Activated CD4-positive, alpha-beta T cell treated with anti-CD3 and anti-CD28 coated beads, Interleukin-2, amount 50 U/mL, for 24 hours (primary cell): Measurements from ENCODE around the gene NOTUM.
"Not testable (repeated sequence)": the region's sequence is repeated elsewhere in the genome, so short reads cannot be mapped to it uniquely, and the experiment has no call there.

Source experiments
- DNase-seq, 2 donors: peaks; one replicate each; pipeline ENCODE4 v3.0.0-alpha.2; 2020; ENCODE audit warnings: low read depth in 1 of 2, low spot score in 1 of 2

NOTUM gene

GRCh38 chr17:81958633-81959342 is 2.2 kb downstream of the NOTUM start:
- no peak for DNase-seq

- DNase-seq = no peak
Measured at GRCh38 chr17:81957691-81958432, 3.1 kb downstream of the NOTUM start.

DNA sequence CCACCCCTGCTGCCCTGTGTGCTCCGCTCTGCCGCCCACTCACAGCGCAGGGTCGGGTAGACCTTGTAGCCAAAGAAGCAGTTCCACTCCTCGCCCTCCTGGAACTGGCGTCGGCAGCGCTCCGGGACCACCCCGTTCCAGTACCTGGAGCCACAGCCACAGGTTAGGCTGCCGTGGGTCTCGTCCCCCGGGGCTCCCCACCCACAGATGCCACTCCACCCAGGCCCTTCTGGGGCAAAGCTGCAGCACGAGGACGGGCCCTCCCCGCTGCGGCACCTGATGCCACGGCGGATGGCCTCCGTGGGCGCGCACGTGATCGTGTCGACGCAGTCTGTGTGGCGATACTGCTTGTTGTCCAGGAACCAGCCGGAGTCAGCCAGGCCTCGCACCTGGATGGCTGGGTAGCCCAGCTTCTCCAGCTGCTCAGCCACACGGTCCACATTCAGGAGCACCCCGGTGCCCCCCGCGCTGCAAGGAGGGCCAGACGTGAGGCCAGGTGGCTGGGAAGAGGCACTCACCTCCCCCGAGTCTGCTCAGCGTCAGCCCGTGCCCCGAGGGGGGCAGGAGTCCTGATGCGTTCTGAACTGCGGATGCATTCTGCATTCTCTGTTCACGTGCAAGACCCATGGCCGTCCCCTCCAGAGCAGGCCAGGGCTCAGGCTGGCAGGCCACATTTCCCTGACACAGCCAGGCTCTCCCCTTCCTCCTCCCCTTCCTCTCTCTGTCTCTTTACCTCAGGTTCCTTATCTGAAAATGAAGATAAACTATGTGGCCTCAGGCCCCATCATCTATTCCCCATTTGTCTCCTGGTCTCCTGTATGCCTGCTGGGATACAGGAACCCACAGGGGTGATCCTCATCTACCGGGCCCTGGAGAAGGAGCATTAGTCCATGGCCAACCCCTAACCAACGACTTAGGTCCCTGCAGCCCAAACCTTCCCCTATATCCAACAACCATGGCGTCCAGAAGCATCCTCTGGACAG is 4.1 kb downstream of the NOTUM start:
- DNase-seq = no peak

- DNase-seq = no peak
Measured at GRCh38 chr17:81955756-81956544, 5.0 kb downstream of the NOTUM start.

DNA sequence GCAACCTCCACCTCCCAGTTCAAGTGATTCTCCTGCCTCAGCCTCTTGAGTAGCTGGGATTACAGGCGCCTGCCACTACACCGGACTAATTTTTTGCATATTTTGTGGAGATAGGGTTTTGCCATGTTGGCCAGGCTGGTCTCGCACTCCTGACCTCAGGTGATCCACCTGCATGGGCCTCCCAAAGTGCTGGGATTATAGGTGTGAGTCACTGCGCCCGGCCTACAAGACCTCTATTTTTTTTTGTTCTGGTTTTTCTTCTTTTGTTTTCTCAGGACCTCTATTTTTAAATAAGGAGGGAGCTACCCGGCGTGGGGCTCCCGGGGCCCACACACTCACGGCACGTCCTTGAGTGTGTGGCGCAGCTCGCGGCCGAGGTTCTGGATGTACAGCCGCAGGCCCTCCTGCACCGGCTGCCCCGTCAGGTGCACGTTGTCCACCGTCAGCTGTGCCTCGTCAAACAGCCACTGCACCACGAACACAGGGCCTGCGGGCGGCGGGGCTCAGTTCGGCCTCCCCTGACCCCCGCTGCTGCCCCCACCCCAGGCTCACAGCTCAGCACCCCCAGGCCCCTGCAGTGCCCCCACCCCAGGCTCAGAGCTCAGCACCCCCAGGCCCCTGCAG is 5.8 kb downstream of the NOTUM start:
- no peak for DNase-seq

DNA sequence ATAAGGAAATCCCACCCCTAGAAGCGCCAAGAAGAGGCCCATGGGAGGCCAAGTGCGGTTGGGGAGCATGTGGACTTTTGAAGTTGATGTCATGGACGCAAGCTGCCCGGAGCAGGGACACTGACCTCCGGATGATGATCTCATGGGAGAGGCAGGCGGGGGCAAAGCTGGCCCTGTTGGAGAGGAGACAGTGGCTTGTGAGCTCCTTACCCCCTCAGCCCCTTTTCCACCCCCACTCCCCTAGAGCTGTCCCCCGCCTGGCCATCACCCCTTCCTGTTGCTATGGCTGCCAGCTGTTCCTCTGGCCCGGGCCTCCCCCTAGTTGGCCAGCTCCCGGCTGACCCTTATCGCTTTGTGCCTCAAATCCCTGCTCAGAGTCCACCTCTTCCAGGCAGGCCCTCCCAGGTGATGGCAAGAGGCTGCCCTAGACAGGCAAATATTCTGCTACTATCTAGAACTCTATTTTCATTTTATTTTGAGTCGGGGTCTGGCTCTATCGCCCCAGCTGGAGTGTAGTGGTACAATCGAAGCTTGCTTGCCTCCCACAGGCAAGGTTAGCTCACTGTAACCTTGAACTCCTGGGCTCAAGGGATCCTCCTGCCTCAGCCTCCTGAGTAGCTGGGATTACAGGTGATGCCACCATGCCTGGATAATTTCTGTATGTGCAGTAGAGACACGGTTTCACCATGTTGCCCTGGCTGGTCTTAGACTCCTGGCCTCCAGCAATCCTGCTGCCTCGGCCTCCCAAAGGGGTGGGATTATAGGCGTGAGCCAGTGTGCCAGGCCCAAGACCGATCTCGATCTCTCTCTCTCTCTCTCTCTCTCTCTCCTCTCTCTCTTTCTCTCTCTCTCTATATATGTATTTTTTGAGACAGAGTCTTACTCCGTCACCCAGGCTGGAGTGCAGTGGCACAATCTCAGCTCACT is 6.6 kb downstream of the NOTUM start:
- no peak for DNase-seq

DNA sequence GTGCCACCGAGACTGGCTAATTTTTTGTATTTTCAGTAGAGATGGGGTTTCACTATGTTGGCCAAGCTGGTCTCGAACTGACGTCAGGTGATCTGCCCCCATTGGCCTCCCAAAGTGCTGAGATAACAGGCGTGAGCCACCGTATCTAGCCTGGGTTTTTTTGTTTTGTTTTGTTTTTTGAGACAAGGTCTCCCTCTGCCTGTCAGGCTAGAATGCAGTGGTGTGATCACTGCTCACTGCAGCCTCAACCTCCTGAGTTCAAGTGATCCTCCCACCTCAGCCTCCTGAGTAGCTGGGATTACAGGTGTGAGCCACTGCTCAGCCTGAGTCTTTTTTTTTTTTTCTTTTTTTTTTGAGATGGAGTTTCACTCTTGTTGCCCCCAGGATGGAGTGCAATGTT is 7.5 kb downstream of the NOTUM start:
- DNase-seq = not testable (repeated sequence)

DNA sequence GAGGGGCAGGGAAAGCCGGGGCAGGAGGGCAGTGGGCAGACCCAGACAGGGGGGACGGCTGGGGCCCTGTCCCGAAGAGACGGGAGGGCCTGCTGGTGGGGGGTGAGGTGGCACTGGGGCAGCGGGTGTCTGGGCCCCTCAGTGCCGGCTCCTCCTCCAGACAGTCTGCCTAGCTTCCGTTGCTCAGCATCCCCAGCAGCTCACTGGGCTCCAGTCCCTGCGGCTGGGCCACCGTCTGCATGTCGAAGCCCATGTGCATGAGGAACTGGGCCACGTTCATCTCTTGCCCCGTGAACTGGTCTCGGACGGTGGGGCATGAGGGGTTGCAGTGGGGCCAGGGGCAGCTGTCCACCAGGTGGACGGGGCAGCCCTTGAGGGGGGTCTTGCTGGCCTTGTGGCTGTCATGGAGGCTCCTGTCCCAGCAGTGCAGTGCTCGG is 8.2 kb downstream of the NOTUM start:
- DNase-seq = no peak

GRCh38 chr17:81951785-81952684 is 9.0 kb downstream of the NOTUM start:
- DNase-seq = no peak

DNA sequence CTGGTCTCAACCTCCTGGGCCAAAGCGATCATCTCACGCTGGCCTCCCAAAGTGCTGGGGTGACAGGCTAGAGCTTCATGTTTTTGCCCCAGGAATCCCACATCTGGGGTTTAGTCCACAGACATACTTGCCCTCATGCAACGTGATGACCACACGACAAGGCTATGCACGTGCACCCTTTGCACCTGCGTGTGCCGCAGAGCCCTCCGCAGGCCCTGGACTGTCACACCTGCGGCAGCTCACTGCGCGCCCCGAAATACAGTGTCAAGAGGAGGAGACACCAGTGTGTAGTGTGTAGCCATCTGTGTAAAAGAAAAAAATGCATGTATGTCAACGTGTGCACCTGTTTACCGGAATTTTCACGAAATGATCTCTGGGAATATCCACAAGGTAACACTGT is 10.5 kb downstream of the NOTUM start:
- no peak for DNase-seq

DNA sequence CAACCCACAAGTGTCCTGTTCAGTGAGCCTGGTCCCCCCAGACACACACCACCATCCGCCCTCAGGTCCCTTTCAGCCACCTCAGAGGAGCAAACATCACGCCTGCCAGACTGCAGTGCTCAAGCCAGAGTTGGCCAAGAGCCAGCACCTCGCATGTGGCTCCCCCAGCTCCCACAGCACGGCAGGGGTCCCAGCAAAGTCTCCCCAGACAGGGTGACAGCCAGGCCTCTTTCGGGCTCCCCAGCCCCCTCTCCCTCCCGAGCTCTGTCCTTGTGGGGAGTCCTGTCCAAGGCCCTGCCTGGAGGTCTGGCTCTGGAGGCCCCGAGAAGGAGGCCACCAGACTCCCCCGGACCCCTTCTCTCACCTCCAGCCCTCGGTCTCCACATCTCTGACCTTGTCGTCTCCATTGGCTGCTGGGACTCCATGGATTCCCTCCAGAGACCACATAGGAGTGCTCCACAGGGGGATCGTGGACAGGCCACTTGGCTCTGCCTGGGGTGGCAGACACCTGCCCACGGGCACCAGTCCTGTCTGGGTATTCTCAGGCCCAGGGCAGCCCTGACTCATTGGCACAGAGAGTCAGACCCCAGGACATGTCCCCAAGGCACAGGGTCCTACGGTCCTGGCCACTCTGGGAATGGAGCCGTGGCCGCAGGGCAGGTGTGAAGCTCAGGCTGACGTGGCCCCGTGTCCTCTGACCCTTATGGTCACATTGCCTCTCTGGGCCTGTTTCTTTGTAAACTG is 12.2 kb downstream of the NOTUM start:
- DNase-seq = no peak

DNA sequence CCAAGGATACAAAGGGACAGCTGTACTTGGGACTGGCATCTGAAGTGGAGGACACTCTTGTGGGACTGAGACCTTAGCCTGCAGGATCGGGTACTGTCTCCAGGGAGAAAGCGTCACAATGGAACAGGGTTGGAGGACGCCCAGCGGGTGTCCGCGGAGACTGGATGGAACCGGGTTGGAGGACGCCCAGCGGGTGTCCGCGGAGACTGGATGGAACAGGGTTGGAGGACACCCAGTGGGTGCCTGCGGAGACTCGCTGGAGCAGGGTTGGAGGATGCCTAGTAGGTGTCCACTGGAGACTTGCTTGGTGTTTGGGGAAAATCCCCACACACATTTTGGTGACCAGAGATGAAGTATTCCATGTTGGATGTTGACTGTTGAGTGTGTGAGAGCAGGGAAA is 13.8 kb downstream of the NOTUM start, which contains the start of gene MYADML2:
Gene MYADML2, minus strand, starts transcription at position 45 of the 400 bp plus-strand sequence. CDS start 5,492 bp downstream, outside the sequence.
- no peak for DNase-seq

DNA sequence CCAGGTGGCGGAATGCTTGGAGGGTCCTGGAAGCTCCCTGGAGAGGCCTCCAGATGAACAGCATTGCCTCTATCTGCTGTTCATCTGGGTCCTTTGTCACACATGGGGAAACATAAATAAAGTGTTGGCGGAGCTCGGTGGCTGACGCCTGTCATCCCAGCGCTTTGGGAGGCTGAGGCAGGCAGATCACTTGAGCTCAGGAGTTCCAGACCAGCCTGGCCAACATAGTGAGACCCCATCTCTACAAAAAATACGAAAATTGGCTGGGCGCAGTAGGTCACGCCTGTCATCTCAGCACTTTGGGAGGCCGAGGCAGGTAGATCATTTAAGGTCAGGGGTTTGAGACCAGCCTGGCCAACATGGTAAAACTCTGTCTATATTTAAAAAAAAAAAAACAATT is 16.1 kb downstream of the NOTUM start:
- no peak for DNase-seq

DNA sequence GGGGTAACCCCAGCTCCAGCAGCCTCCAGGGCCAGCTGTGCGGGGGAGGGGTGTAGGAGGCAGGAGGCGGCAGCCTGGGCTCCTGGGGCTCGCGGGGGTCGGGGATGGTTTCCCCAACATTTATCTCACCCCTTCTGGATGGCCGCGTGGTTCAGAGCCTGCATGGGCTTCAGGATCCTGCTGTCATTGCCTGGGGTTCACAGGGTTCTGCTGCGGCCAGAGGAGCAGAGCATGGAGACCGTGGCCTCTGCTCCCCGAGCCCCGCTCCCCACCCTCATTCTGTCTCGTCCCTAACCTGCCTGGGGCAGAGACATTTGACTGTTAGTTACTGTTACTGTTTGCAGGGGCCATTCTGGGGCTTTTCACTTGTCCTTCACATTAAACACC is 18.8 kb downstream of the NOTUM start:
- DNase-seq = no peak

GRCh38 chr17:81941484-81942166 is 19.4 kb downstream of the NOTUM start:
- DNase-seq = no peak

DNA sequence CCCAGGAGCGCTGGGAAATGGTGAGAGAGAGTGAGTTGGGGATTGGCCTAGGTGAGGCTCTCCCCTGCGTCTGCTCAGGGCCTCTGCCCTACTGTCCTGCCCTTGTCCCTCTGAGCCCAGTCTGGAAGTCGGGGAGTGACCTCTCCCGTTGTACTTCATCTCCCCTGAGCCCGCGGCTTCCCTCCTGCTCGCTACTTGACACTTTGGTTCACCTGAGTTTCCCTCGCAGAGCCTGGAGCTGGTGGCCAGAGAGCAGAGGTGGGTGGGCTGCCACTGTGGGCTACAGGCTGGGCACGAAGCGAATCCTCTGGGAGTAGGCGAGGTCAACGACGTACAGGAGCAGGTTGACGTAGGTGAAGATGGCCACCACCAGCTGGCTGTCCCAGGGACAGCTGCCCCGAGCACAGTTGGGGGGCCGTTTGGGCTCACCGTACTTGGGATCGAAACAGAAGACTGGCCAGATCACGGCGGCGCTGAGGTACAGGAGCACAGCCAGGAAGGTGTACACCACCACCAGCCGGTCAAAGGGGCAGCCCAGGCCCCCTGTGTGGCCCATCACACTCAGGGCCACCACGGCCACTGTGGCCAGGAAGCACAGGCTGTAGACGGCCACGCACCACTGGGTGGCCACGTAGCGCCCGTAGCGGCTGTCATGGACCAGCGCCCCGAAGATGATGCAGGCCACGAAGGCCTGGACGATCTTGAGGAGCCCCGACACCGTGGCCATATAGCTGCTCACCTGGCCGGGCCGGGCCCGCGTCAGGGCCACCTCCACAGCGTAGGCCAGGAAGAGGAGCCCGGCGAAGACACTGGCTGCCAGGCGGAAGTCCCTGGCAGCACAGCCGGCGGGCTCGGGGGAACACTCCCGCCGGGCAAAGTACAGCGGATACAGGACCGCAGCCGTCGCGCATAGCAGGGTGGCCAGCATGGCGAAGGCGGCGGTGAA is 20.2 kb downstream of the NOTUM start:
- DNase-seq = no peak
